Right ventricle myocardium superior (tissue), 1 donor: ENCODE measurements around the gene ZNF77. TPM values are rescaled to one million over a fixed set of nuclear protein-coding genes. Genes with fewer than 3 reads are reported as not detected.
A peak's percentile ranks its signal among the peaks of the same experiment; 100 is the strongest.
"Not testable (repeated sequence)": the region's sequence is repeated elsewhere in the genome, so short reads cannot be mapped to it uniquely, and the experiment has no call there.

ENCODE experiments used
- ATAC-seq: fragments of 200-7000 bp; cut with Tn5 transposase; one replicate; pipeline ENCODE4 v1.9.1; 2020; ENCODE audit warnings: mild to moderate bottlenecking; ENCODE audit not compliant: poor library complexity
- DNase-seq: peaks from one replicate; pipeline ENCODE4 v3.0.0-alpha.2; 2020
- intact Hi-C: fragments of 100-400 bp; cut with DNase I; formaldehyde crosslinking; loops from one replicate; pipeline ENCODE4 v1.11.2; 2022
- long read RNA-seq: library from polyadenylated mRNA; unstranded; transcript quantifications from one replicate; pipeline ENCODE4 v2.0.0, GENCODE V29; 2021
- total RNA-seq: library from RNA; stranded (reverse); fragmentation: NEBNext Ultra II Directional; extraction: Animal tissue kit (Norgen Biotek cat#: 25700); gene quantifications from one replicate; pipeline ENCODE4 v1.2.1, GENCODE V29; 2021
- donor health status: DM: no; HTN: yes; CAD: no; lungs with severe emphysema.

The ZNF77 gene
- total RNA-seq: 2.1 TPM
- long read RNA-seq, partial matches to known transcripts: 0 of 3 reads
- long read RNA-seq, other reads (novel, unspliced or antisense): 1 of 3 reads

GRCh38 chr19:2944775-2945574, at the start of gene ZNF77:
ZNF77 (minus strand) TSS chr19:2944971; CDS start chr19:2944840, 131 bp downstream.
- ATAC-seq: peak; percentile 97
- intact Hi-C loops: loop anchor here (10.0 kb wide), 1 partner anchor 60 kb away; no protein-coding TSS in a partner anchor
- peak; percentile 99 for DNase-seq

GRCh38 chr19:2993579-2993978, 48.8 kb upstream of the ZNF77 start:
- DNase-seq (no peak), ATAC-seq (no peak)
- intact Hi-C loops: no loop called here

- DNase-seq (no peak), ATAC-seq (no peak)
- intact Hi-C loops: no loop called here
These were observed 48.2 kb upstream of the ZNF77 start for GRCh38 chr19:2992958-2993357.

- intact Hi-C loops, DNase-seq, ATAC-seq: not testable (repeated sequence)
These were observed 47.6 kb upstream of the ZNF77 start for GRCh38 chr19:2992333-2992732.

GRCh38 chr19:2989236-2989946, 44.6 kb upstream of the ZNF77 start:
- intact Hi-C loops: loop anchor here (5.0 kb wide), 1 partner anchor 38 kb away; the partner anchor contains the start of gene TLE2
- DNase-seq: no peak
- ATAC-seq: no peak

- ATAC-seq: no peak
- intact Hi-C loops: loop anchor here (5.0 kb wide), 1 partner anchor 39 kb away; the partner anchor contains the start of gene TLE2
These were observed 43.8 kb upstream of the ZNF77 start for GRCh38 chr19:2988568-2988967.

GRCh38 chr19:2987797-2988196, 43.0 kb upstream of the ZNF77 start:
- no peak for DNase-seq
- intact Hi-C loops: loop anchor here (5.0 kb wide), 1 partner anchor 40 kb away; the partner anchor contains the start of gene TLE2
- no peak for ATAC-seq

More at GRCh38 chr19:2988568-2988967, 43.8 kb upstream of the ZNF77 start:
- no peak for DNase-seq

- DNase-seq: no peak
- intact Hi-C loops: loop anchor here (5.0 kb wide), 1 partner anchor 40 kb away; the partner anchor contains the start of gene TLE2
- ATAC-seq: no peak
These were observed 42.3 kb upstream of the ZNF77 start for GRCh38 chr19:2986951-2987524.

- no peak for ATAC-seq
- intact Hi-C loops: no loop called here
These were observed 39.4 kb upstream of the ZNF77 start for GRCh38 chr19:2984215-2984528.

GRCh38 chr19:2983351-2984214, 38.8 kb upstream of the ZNF77 start:
- peak; percentile 81 for DNase-seq
- ATAC-seq: peak; percentile 59
- intact Hi-C loops: no loop called here

More at GRCh38 chr19:2984215-2984528, 39.4 kb upstream of the ZNF77 start:
- DNase-seq: no peak

GRCh38 chr19:2982983-2983350, 38.2 kb upstream of the ZNF77 start:
- ATAC-seq: peak; percentile 88
- DNase-seq: peak; percentile 94
- intact Hi-C loops: no loop called here

GRCh38 chr19:2982561-2982960, 37.8 kb upstream of the ZNF77 start:
- DNase-seq (no peak), ATAC-seq (no peak)
- intact Hi-C loops: no loop called here

GRCh38 chr19:2981898-2982297, 37.1 kb upstream of the ZNF77 start:
- ATAC-seq (no peak), DNase-seq (no peak)
- intact Hi-C loops: no loop called here

- intact Hi-C loops: no loop called here
- no peak for ATAC-seq
- DNase-seq: no peak
These were observed 34.0 kb upstream of the ZNF77 start for GRCh38 chr19:2978772-2979171.

GRCh38 chr19:2978166-2978767, 33.5 kb upstream of the ZNF77 start:
- no peak for DNase-seq
- intact Hi-C loops: no loop called here
- no peak for ATAC-seq

- ATAC-seq (no peak), DNase-seq (no peak)
- intact Hi-C loops: no loop called here
These were observed 33.0 kb upstream of the ZNF77 start for GRCh38 chr19:2977746-2978138.

- peak; percentile 94 for ATAC-seq
- intact Hi-C loops: no loop called here
- peak; percentile 98 for DNase-seq
These were observed 32.4 kb upstream of the ZNF77 start, which contains the start of gene TLE6 for GRCh38 chr19:2977001-2977745. TLE6 (plus strand) TSS chr19:2977564; CDS start chr19:2978234, 670 bp downstream.
